Measurements from ENCODE around the gene HSPA1B. TPM values are rescaled to one million over a fixed set of nuclear protein-coding genes. Genes with fewer than 3 reads are reported as not detected.
"Not testable (repeated sequence)": the region's sequence is repeated elsewhere in the genome, so short reads cannot be mapped to it uniquely, and the experiment has no call there.

HSPA1B gene
- total and polyA plus RNA-seq, 2 donors (not counting 1 experiment from before 2014, with no cell fraction given) = 79.2 to 145 TPM

GRCh38 chr6:31851485-31851832 lies 23.9 kb downstream of the HSPA1B start:
- Mint-ChIP-seq H3K9me3 (ENCODE audit: insufficient read depth) (no peaks in the 10 kb centered on the region), H3K27ac (no peak overlapping the region), H3K4me1 (no peaks in the 10 kb centered on the region), H3K27me3 (no peaks in the 10 kb centered on the region), H3K4me3 (no peak overlapping the region)
- H3K27me3 ChIP-seq (replicated peaks in 1 of 4; ENCODE audit: control extremely low read depth in 1 of 4, control insufficient read depth in 3 of 4, insufficient read depth in 4 of 4, low read length in 3 of 4) = no peaks in the 10 kb centered on the region
- intact Hi-C loops (cut with micrococcal nuclease) = no loop called here
- no peak for TF ChIP-seq CTCF (IDR thresholded peaks at IDR 0.05)
- TF ChIP-seq EZH2 (IDR thresholded peaks at IDR 0.05; ENCODE audit: borderline replicate concordance, insufficient read depth, low read depth, low read length, poor library complexity, severe bottlenecking) = no peak
- peaks cover 0 to 4% (median 0%) of the 10 kb centered on the region in 3 donors for H3K9me3 ChIP-seq (ENCODE audit: control extremely low read depth in 1 of 3, control insufficient read depth in 2 of 3, insufficient read depth in 1 of 3, low read length in 2 of 3)
- ChIA-PET POLR2A (no interaction called here), CTCF (no interaction called here)
- ATAC-seq (ENCODE audit: low read depth) = no peak
- no CpG with 5 or more reads among the region's 2 CpGs for WGBS (ENCODE audit: insufficient coverage)
- H3K4me3 ChIP-seq (ENCODE audit: control extremely low read depth in 1 of 5, extremely low read depth in 1 of 5, insufficient read depth in 1 of 5, low read depth in 2 of 5, low read length in 4 of 5) = no peak overlapping the region
- H2AFZ ChIP-seq (ENCODE audit: insufficient read depth, low read depth, low read length, poor library complexity, severe bottlenecking) = no peak overlapping the region
- no peak overlapping the region for H3K9ac ChIP-seq (ENCODE audit: low read length)
- DNase-seq = no peak
- H3K36me3 ChIP-seq (replicated peaks in 1 of 2; ENCODE audit: control extremely low read depth in 1 of 2, control insufficient read depth in 1 of 2, extremely low read depth in 1 of 2, insufficient read depth in 2 of 2, low read length in 1 of 2) = no peaks in the 10 kb centered on the region
- no peaks in the 10 kb centered on the region for H3K79me2 ChIP-seq (ENCODE audit: control insufficient read depth, insufficient read depth, low read length)
- no peak overlapping the region for H3K4me2 ChIP-seq (replicated peaks; ENCODE audit: low read depth, low read length, poor library complexity, severe bottlenecking)
- no peaks in the 10 kb centered on the region for H3K4me1 ChIP-seq (ENCODE audit: control insufficient read depth in 2 of 2, insufficient read depth in 2 of 2, low read length in 2 of 2)
- H3K27ac ChIP-seq (ENCODE audit: low read length in 2 of 2) = no peak overlapping the region
- no peaks in the 10 kb centered on the region for H4K20me1 ChIP-seq (ENCODE audit: control insufficient read depth, insufficient read depth, low read length, poor library complexity, severe bottlenecking)

GRCh38 chr6:31851980-31852718 lies 24.6 kb downstream of the HSPA1B start:
- not testable (repeated sequence) for H3K27ac ChIP-seq (ENCODE audit: low read length in 2 of 2)

GRCh38 chr6:31857774-31858173 lies 30.2 kb downstream of the HSPA1B start:
- H3K4me1 Mint-ChIP-seq = peaks cover 14% of the 10 kb centered on the region
- H3K27me3 ChIP-seq (replicated peaks in 1 of 4; ENCODE audit: control extremely low read depth in 1 of 4, control insufficient read depth in 3 of 4, insufficient read depth in 4 of 4, low read length in 3 of 4); H3K4me3 ChIP-seq (ENCODE audit: control extremely low read depth in 1 of 5, extremely low read depth in 1 of 5, insufficient read depth in 1 of 5, low read depth in 2 of 5, low read length in 4 of 5); H3K9me3 Mint-ChIP-seq (ENCODE audit: insufficient read depth); H3K4me2 ChIP-seq (replicated peaks; ENCODE audit: low read depth, low read length, poor library complexity, severe bottlenecking); H2AFZ ChIP-seq (ENCODE audit: insufficient read depth, low read depth, low read length, poor library complexity, severe bottlenecking); H3K27ac ChIP-seq (ENCODE audit: low read length in 2 of 2); H3K27ac Mint-ChIP-seq; intact Hi-C loops (cut with micrococcal nuclease); ATAC-seq (ENCODE audit: low read depth); H3K4me1 ChIP-seq (ENCODE audit: control insufficient read depth in 2 of 2, insufficient read depth in 2 of 2, low read length in 2 of 2); CTCF ChIA-PET; POLR2A ChIA-PET; H3K79me2 ChIP-seq (ENCODE audit: control insufficient read depth, insufficient read depth, low read length); DNase-seq; H3K9ac ChIP-seq (ENCODE audit: low read length); H3K4me3 Mint-ChIP-seq; H4K20me1 ChIP-seq (ENCODE audit: control insufficient read depth, insufficient read depth, low read length, poor library complexity, severe bottlenecking); H3K27me3 Mint-ChIP-seq; H3K9me3 ChIP-seq (ENCODE audit: control extremely low read depth in 1 of 3, control insufficient read depth in 2 of 3, insufficient read depth in 1 of 3, low read length in 2 of 3): not testable (repeated sequence)
- WGBS (ENCODE audit: insufficient coverage) = 100% methylated on average over 8 of the region's 8 CpGs
- peaks cover 2 to 27% of the 10 kb centered on the region in 2 experiments for H3K36me3 ChIP-seq (replicated peaks in 1 of 2; ENCODE audit: control extremely low read depth in 1 of 2, control insufficient read depth in 1 of 2, extremely low read depth in 1 of 2, insufficient read depth in 2 of 2, low read length in 1 of 2)

More at GRCh38 chr6:31851980-31852718, 24.6 kb downstream of the HSPA1B start:
- POLR2A ChIA-PET; H3K4me2 ChIP-seq (replicated peaks; ENCODE audit: low read depth, low read length, poor library complexity, severe bottlenecking); H3K4me3 ChIP-seq (ENCODE audit: control extremely low read depth in 1 of 5, extremely low read depth in 1 of 5, insufficient read depth in 1 of 5, low read depth in 2 of 5, low read length in 4 of 5); H3K4me1 ChIP-seq (ENCODE audit: control insufficient read depth in 2 of 2, insufficient read depth in 2 of 2, low read length in 2 of 2); H3K27me3 Mint-ChIP-seq; H3K27ac Mint-ChIP-seq; CTCF ChIA-PET; H3K27me3 ChIP-seq (replicated peaks in 1 of 4; ENCODE audit: control extremely low read depth in 1 of 4, control insufficient read depth in 3 of 4, insufficient read depth in 4 of 4, low read length in 3 of 4); H3K79me2 ChIP-seq (ENCODE audit: control insufficient read depth, insufficient read depth, low read length); H4K20me1 ChIP-seq (ENCODE audit: control insufficient read depth, insufficient read depth, low read length, poor library complexity, severe bottlenecking); DNase-seq; H3K9me3 ChIP-seq (ENCODE audit: control extremely low read depth in 1 of 3, control insufficient read depth in 2 of 3, insufficient read depth in 1 of 3, low read length in 2 of 3); H2AFZ ChIP-seq (ENCODE audit: insufficient read depth, low read depth, low read length, poor library complexity, severe bottlenecking); H3K9ac ChIP-seq (ENCODE audit: low read length); ATAC-seq (ENCODE audit: low read depth); H3K4me1 Mint-ChIP-seq; H3K4me3 Mint-ChIP-seq; H3K9me3 Mint-ChIP-seq (ENCODE audit: insufficient read depth); H3K36me3 ChIP-seq (replicated peaks in 1 of 2; ENCODE audit: control extremely low read depth in 1 of 2, control insufficient read depth in 1 of 2, extremely low read depth in 1 of 2, insufficient read depth in 2 of 2, low read length in 1 of 2); intact Hi-C loops (cut with micrococcal nuclease): not testable (repeated sequence)
- whole genome bisulfite sequencing (ENCODE audit: insufficient coverage) = 96% methylated on average over 30 of the region's 35 CpGs

Data from B cell (primary cell).